Inflammatory macrophage treated with lipopolysaccharide for 4 hours (primary cell): Measurements from ENCODE around the gene ADAT2.

Source experiments
- DNase-seq: peaks from one replicate; pipeline ENCODE4 v3.0.0-alpha.2; 2020

ADAT2 gene

DNA sequence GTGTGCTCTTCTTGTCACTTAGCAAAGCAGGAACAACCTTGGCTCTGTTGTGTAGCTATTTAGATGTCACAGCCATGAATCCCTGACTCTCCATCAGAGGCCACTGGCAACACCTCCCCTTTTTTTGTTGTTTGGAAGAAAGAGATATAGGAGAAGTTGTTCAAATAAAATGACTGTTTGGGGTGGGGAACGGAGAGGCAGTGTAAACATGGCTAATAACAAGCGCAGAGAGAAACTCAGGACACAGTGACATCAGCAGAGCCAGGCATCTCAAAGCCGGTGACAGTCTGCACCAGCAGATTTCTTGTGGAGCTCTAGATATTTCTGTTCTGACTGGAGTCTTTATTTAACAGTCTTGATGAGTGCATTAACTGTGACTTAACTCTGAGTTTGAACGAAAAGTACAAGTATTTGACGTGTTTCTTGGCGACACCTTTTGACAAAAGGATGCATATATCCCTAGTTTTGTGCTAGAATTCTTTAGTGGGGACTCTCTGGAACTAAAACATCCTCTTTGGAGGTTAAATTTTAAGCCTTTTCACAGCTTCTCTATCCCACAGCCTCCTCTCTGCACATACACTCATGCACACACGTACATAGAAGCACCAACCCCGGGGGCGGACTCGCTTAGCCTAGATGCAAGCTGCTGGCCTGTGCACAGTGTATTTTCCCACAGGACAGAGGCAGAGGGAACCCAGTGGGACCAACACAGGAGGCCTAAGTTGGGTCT, 53.8 kb downstream of the ADAT2 start:
- no peak for DNase-seq

DNA sequence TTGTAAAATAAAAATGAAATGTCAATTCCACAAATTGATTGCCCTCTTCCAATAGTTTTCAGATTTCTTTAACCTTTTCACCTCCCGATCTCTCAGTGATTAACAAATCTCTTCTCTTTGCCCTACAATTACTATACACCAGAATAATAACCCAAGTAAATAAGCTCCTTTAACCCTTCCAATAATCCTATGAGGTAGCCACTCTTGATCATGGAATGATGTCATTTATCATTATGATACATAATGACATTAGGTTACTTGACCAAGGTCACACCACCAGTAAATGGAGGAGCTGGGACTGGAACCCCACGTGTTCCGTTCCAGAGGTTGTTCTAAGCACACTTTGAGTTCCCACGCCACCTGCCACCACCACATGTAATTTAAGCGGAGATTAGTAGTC, 54.8 kb downstream of the ADAT2 start:
- DNase-seq = no peak

DNA sequence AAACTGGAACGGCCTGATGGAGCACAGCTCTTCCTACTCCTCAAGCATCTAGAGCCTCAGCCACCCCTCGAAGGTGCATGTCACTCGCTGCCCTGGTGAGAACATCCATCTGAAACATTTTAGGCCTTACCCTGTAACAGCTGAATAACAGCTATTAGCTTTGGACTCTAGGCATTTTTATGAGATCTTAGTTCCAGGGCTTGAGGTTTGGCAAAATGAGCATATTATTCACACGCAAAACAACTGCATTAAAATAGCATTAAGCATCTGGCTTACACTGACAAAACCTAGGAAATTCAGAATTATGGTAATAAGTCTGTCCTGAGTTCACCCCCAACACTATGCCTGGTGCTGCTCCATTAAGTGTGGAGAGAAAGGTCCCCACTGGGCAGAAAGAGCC, 56.1 kb downstream of the ADAT2 start:
- DNase-seq = no peak

DNA sequence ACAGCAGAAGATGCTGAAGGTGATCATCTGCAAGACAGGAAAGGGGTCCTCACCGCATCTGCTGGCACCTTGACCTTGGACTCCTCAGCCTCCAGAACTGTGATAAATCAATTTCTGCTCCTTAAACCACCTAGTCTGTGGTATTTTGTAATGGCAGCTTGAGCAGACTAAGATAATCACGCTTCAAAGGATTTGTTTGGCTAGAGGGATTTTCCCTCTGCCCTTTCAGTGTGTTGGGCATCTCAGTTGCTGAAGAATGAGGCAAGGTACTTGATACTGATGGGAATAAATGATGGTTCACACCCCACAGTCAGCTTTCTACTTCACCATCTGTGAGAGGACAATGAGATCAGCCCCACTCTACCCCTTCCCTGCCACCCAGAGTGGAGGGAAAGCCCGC, 60.2 kb downstream of the ADAT2 start:
- no peak for DNase-seq

DNA sequence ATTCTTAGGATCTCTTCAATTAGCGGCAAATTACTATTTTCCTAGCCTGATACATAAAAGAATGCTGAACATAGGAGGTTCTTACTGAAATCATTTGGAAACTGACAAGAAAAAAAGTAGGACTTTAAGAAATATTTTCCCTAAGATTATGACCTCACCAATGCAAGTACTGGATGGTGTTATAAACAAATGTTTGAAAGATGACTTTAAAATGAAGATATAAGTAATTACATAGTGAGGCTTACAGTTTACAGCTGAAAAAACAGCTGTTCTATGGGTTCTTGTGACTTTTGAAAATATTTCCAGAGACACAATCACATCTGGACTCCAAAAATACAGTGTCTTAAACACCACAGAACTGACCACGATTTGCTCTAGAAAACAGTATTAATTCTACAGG, 64.9 kb downstream of the ADAT2 start:
- DNase-seq = no peak

DNA sequence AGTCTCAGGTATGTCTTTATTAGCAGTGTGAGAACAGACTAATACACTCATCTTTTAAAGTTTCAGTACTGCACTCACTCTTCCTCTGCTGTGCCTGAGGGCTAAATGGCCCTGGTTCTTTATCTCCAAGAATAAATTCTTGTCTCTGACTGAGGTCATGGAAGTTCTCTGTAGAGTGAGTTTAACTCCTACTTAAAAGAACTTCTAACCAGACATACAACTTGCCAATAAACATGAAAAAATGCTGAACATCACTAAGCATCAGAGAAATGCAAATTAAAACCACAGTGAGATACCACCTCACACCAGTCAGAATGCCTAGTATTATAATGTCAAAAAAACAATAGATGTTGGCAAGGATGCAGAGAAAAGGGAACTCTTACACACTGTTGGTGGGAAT, 73.6 kb downstream of the ADAT2 start:
- DNase-seq = no peak

DNA sequence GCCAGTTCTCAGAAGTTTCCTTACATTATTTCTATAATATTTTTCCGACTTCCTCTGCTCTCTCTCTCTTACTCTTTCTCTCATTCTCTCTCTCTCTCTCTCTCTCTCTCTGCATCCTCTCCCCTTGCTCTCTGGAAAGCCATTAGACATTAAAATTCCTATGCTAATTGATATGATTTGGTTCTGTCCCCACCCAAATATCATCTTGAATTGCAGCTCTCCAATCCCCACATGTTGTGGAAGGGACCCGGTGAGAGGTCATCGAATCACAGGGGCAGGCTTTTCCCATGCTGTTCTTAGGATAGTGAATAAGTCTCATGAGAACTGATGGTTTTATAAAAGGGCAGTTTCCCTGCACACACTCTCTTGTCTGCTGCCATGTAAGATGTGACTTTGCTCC, 74.1 kb downstream of the ADAT2 start:
- no peak for DNase-seq

DNA sequence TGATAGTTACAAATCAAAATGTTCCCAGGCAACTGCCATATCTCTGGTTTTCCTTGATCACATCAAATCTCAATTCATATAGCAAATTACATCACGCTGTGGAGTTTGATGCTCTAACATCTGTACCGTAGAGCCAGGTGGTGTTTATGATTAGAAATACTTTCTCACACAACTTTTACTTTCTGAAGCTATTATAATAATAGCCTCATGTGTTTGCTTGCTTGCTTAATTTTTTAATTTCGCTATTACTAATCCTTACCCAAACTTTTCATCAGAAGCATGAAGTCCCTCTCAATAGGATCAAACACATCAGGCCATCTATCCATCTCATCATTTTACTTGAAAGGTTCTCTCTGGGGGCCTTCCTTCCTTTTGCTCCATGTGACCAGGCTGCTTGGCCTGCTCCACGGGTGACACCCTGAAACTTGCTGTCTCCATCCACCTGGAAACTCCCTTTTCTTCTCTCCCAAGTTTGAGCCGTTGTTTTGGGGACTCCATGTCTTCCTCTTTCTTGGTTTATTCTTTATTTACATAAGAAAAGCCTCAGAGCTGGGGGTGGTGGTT, 75.4 kb downstream of the ADAT2 start:
- DNase-seq = no peak

DNA sequence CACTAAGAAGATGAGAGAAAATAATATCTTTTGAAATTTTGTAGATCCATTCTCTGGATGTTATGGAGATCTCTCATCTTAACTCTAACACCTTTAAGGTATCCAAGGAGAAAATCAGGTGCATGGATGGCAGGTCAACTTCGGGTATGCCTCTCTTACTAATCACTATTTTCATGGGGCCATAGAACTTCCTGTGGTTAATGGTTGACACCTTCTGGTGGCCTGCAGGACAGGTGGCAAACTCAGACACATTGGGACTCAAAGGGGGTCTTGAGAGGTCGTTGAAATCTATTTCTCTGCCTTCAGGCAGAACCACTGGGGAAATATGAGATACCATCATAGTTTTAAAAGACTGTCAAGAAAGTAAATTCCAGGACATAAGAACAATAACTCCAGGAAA, 76.5 kb downstream of the ADAT2 start:
- DNase-seq = no peak
